ENCODE data around the gene ZNF488.

ZNF488 gene

DNA sequence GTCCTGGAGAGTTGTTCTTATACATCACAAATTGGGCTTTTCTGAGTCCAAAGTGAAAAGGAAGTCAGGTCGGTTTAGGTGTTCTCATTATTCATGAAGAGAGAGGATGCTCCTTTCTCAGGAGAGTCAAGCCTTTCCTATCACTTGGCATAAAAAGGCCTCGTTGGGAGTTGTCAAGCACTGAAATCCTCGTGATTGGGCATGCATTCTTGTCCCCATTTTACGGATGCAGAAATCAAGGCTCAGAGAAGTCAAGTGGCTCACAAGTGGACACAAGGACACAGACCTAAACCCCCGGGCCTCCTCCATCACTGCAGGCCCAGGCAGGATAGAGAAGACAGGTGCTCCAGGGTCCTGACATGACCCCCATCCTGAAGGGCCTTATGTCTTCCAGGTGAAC lies 27.4 kb downstream of the ZNF488 start:
- Histone ChIP-seq H3F3A (ENCODE audit: control insufficient read depth, insufficient read depth) (no peaks in the 10 kb centered on the region), H3K4me1 (ENCODE audit: control insufficient read depth, low read length) (no peaks in the 10 kb centered on the region), H3K9me3 (ENCODE audit: control insufficient read depth, insufficient read depth, low read length) (no peaks in the 10 kb centered on the region), H3K79me2 (ENCODE audit: control insufficient read depth, low read length) (no peaks in the 10 kb centered on the region), H3K27ac (ENCODE audit: low read depth, low read length) (no peak overlapping the region), H3K27me3 (ENCODE audit: control insufficient read depth, low read length) (no peaks in the 10 kb centered on the region), H3K4me2 (ENCODE audit: low read length) (no peak overlapping the region), H4K20me1 (ENCODE audit: control insufficient read depth, insufficient read depth, low read depth, low read length) (no peaks in the 10 kb centered on the region), H3K4me3 (ENCODE audit: low read length) (no peak overlapping the region), H3K36me3 (ENCODE audit: control insufficient read depth, low read length) (no peaks in the 10 kb centered on the region), H3K9me2 (replicated peaks; ENCODE audit: control insufficient read depth, low read length) (no peaks in the 10 kb centered on the region)
- TF ChIP-seq, protein P1, sequence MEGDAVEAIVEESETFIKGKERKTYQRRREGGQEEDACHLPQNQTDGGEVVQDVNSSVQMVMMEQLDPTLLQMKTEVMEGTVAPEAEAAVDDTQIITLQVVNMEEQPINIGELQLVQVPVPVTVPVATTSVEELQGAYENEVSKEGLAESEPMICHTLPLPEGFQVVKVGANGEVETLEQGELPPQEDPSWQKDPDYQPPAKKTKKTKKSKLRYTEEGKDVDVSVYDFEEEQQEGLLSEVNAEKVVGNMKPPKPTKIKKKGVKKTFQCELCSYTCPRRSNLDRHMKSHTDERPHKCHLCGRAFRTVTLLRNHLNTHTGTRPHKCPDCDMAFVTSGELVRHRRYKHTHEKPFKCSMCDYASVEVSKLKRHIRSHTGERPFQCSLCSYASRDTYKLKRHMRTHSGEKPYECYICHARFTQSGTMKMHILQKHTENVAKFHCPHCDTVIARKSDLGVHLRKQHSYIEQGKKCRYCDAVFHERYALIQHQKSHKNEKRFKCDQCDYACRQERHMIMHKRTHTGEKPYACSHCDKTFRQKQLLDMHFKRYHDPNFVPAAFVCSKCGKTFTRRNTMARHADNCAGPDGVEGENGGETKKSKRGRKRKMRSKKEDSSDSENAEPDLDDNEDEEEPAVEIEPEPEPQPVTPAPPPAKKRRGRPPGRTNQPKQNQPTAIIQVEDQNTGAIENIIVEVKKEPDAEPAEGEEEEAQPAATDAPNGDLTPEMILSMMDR (IDR thresholded peaks at IDR 0.05; ENCODE audit: low read depth, low read length, poor library complexity, severe bottlenecking) = no peak
- no peak for TF ChIP-seq EZH2phosphoT487 (IDR thresholded peaks at IDR 0.05; ENCODE audit: borderline replicate concordance, low read length)

GRCh38 chr10:47354900-47355299 lies 29.2 kb downstream of the ZNF488 start:
- no peak overlapping the region for H3K4me3 ChIP-seq (ENCODE audit: low read length)
- no peak overlapping the region for H3K27ac ChIP-seq (ENCODE audit: low read depth, low read length)

GRCh38 chr10:47354165-47354564 lies 29.9 kb downstream of the ZNF488 start:
- H3K4me1 ChIP-seq (ENCODE audit: control insufficient read depth, low read length) = no peaks in the 10 kb centered on the region
- no peaks in the 10 kb centered on the region for H3K9me2 ChIP-seq (replicated peaks; ENCODE audit: control insufficient read depth, low read length)
- no peak overlapping the region for H3K27ac ChIP-seq (ENCODE audit: low read depth, low read length)
- no peaks in the 10 kb centered on the region for H3K79me2 ChIP-seq (ENCODE audit: control insufficient read depth, low read length)
- H3K4me3 ChIP-seq (ENCODE audit: low read length) = no peak overlapping the region
- H3K9me3 ChIP-seq (ENCODE audit: control insufficient read depth, insufficient read depth, low read length) = no peaks in the 10 kb centered on the region
- H3K27me3 ChIP-seq (ENCODE audit: control insufficient read depth, low read length) = no peaks in the 10 kb centered on the region
- H3K4me2 ChIP-seq (ENCODE audit: low read length) = no peak overlapping the region
- TF ChIP-seq, protein P1 (IDR thresholded peaks at IDR 0.05; ENCODE audit: low read depth, low read length, poor library complexity, severe bottlenecking) = no peak
- TF ChIP-seq EZH2phosphoT487 (IDR thresholded peaks at IDR 0.05; ENCODE audit: borderline replicate concordance, low read length) = no peak
- no peaks in the 10 kb centered on the region for H3K36me3 ChIP-seq (ENCODE audit: control insufficient read depth, low read length)
- no peaks in the 10 kb centered on the region for H4K20me1 ChIP-seq (ENCODE audit: control insufficient read depth, insufficient read depth, low read depth, low read length)
- no peaks in the 10 kb centered on the region for H3F3A ChIP-seq (ENCODE audit: control insufficient read depth, insufficient read depth)

More at GRCh38 chr10:47354900-47355299, 29.2 kb downstream of the ZNF488 start:
- no peak for TF ChIP-seq EZH2phosphoT487 (IDR thresholded peaks at IDR 0.05; ENCODE audit: borderline replicate concordance, low read length)
- TF ChIP-seq, protein P1 (IDR thresholded peaks at IDR 0.05; ENCODE audit: low read depth, low read length, poor library complexity, severe bottlenecking) = no peak
- no peaks in the 10 kb centered on the region for H3K9me3 ChIP-seq (ENCODE audit: control insufficient read depth, insufficient read depth, low read length)
- no peaks in the 10 kb centered on the region for H3K4me1 ChIP-seq (ENCODE audit: control insufficient read depth, low read length)
- no peaks in the 10 kb centered on the region for H3K36me3 ChIP-seq (ENCODE audit: control insufficient read depth, low read length)
- H4K20me1 ChIP-seq (ENCODE audit: control insufficient read depth, insufficient read depth, low read depth, low read length) = no peaks in the 10 kb centered on the region
- H3K9me2 ChIP-seq (replicated peaks; ENCODE audit: control insufficient read depth, low read length) = no peaks in the 10 kb centered on the region
- H3K4me2 ChIP-seq (ENCODE audit: low read length) = no peak overlapping the region
- H3F3A ChIP-seq (ENCODE audit: control insufficient read depth, insufficient read depth) = no peaks in the 10 kb centered on the region
- no peaks in the 10 kb centered on the region for H3K79me2 ChIP-seq (ENCODE audit: control insufficient read depth, low read length)
- H3K27me3 ChIP-seq (ENCODE audit: control insufficient read depth, low read length) = no peaks in the 10 kb centered on the region

GRCh38 chr10:47353351-47353750 lies 30.7 kb downstream of the ZNF488 start:
- H3K4me1 ChIP-seq (ENCODE audit: control insufficient read depth, low read length) = no peaks in the 10 kb centered on the region
- no peaks in the 10 kb centered on the region for H3K36me3 ChIP-seq (ENCODE audit: control insufficient read depth, low read length)
- TF ChIP-seq, protein P1 (IDR thresholded peaks at IDR 0.05; ENCODE audit: low read depth, low read length, poor library complexity, severe bottlenecking) = no peak
- no peak for TF ChIP-seq EZH2phosphoT487 (IDR thresholded peaks at IDR 0.05; ENCODE audit: borderline replicate concordance, low read length)
- H3K9me2 ChIP-seq (replicated peaks; ENCODE audit: control insufficient read depth, low read length) = no peaks in the 10 kb centered on the region
- H4K20me1 ChIP-seq (ENCODE audit: control insufficient read depth, insufficient read depth, low read depth, low read length) = no peaks in the 10 kb centered on the region
- no peaks in the 10 kb centered on the region for H3K27me3 ChIP-seq (ENCODE audit: control insufficient read depth, low read length)
- H3F3A ChIP-seq (ENCODE audit: control insufficient read depth, insufficient read depth) = no peaks in the 10 kb centered on the region
- no peak overlapping the region for H3K4me2 ChIP-seq (ENCODE audit: low read length)
- no peaks in the 10 kb centered on the region for H3K79me2 ChIP-seq (ENCODE audit: control insufficient read depth, low read length)
- no peak overlapping the region for H3K27ac ChIP-seq (ENCODE audit: low read depth, low read length)
- no peaks in the 10 kb centered on the region for H3K9me3 ChIP-seq (ENCODE audit: control insufficient read depth, insufficient read depth, low read length)
- no peak overlapping the region for H3K4me3 ChIP-seq (ENCODE audit: low read length)
